HG02885 (cell line): Measurements from ENCODE around the gene SEMA6B.
"Not testable (repeated sequence)": the region's sequence is repeated elsewhere in the genome, so short reads cannot be mapped to it uniquely, and the experiment has no call there.

Experiments used
- ATAC-seq: cut with Tn5 transposase; IDR thresholded peaks from one replicate; pipeline ENCODE4 v1.9.1; 2021; ENCODE audit warnings: mild to moderate bottlenecking; ENCODE audit not compliant: unreplicated experiment, poor library complexity

SEMA6B gene

DNA sequence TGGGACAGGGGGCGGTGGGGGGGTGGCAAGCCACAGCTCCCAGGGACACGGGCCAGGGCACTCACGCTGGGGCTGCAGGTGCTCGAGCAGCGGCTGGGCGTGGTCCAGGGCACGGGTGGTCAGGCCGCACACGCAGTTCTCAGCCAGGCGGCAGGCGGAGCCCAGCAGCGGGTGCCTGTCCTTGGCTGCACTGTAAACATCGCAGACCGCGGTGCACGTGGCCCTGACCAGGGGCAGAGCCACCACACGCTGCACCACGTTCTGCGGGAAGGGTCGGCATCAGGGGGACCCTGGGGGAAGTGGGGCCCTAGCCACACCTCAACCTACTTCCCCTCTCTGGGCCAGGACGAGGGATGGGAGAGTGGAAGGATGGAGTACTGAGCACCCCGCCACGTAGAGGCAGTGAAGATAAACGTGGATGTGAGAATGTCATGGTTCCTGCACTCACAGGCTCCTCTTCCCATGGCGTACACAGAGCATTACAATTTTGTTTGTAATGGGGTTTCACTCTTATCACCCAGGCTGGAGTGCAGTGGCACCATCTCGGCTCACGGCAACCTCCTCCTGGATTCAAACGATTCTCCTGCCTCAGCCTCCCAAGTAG lies 27.8 kb downstream of the SEMA6B start:
- ATAC-seq, result no peak

DNA sequence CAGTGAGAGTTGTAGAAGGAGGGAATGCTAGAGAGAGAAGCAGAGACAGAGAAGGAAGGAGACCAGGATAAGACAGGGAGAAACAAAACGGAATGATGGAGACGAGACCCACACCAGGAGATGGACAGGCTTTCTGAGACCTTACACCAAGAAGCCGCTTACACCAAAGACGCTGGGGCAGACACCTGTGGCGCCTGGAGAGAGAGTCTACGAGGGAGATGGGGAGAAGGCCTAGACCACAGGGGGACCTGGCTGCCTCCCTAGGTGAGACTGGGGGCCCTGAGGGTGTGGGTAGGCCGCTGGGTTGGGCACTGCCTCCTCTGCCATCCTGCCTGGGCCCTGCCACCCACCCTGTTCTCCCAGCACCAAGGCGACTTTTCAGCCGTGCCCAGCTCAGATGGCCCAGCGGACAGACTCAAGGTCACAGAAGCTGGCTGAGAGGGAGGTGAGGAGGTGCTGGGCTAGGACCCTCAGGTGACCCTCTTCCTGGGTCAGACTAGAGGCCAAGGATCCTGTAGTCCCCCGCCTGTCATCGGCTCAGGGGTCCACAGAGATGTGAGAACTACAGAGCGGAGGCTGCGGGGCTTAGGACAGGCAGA lies 29.5 kb downstream of the SEMA6B start:
- no peak for ATAC-seq

DNA sequence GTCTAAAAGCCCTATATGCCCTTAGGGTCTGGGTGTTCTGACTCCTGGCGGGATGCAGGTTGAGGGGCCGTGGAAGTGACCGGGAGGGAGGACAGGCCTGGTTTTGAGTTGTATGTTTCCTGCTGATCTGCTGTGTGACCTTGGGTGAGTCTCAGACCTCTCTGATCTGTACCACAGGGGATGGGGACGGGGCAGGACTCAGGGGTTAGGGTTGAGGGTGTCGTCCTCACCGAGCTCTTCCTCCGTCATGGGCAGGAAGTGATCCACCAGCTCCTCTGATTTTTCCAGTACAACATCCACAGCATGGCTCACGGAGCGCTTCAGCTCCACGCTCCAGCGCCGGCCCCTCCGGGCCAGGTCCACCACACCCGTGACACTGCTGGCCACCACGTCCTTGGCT lies 30.6 kb downstream of the SEMA6B start:
- no peak for ATAC-seq

DNA sequence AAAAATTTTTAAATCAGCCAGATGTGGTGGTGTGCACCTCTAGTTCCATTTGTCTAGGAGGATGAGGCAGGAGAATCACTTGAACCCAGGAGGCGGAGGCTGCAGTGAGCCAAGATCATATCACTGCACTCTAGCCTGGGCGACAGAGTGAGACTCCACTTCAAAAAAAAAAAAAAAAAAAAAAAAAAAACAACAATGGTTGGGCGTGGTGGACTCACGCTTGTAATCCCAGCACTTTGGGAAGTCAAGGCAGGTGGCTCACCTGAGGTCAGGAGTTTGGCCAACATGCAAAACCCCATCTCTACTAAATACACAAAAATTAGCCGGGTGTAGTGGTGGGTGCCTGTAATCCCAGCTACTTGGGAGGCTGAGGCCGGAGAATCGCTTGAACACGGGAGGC lies 32.1 kb downstream of the SEMA6B start:
- ATAC-seq, result not testable (repeated sequence)

DNA sequence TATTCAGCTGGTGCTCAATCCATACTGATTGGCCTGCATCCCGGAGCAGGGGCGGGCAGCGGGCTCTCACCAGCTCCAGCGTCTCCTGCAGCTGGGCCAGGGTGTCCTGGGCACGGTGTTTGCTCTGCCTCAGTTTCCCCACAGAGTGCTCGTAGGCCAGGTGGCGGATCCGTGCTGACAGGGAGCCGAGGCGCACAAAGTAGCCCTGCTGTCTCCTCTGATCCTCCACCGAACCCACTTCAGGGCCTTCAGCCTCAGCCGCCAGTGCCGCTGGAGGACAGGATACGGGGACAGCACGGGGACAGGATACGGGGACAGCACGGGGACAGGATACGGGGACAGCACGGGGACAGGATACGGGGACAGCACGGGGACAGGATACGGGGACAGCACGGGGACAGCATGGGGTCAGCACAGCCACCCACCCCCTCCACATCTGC lies 33.9 kb downstream of the SEMA6B start:
- ATAC-seq, result no peak

DNA sequence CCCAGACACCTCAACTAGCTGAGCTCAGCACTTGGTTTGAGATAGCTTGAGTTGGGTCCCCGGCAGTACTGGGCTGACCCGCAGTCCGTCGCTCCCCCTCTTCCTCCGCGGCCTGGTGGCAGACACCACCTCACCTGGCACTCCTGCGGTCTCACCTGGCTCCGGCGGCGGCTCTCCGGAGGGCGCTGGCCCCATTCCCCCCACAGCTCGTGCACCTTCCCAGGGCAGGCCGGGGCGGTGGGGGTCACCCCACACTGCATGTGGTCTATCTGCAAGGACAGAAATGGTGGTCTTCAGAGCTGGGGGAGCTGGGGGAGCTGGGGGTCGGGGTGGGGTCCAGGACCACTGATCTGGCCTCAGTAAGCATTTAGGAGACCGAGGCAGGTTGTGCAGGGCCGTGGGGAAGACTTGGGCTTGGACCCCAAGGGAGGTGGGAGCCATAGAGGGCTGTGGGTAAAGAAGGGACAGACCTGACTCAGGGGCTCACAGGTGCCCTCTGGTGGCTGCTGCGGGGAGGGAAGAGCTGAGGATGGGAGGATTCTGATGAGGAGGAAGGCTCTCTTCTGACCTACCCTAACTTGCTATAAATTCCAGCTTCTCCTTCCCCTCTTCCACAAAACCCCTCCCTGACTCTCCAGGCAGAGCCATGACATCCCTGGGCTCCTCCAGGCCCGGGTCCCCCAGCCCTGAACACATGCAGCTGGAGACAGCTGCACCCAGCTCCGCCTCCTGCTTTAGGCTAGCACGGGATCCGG lies 34.5 kb downstream of the SEMA6B start:
- no peak for ATAC-seq

DNA sequence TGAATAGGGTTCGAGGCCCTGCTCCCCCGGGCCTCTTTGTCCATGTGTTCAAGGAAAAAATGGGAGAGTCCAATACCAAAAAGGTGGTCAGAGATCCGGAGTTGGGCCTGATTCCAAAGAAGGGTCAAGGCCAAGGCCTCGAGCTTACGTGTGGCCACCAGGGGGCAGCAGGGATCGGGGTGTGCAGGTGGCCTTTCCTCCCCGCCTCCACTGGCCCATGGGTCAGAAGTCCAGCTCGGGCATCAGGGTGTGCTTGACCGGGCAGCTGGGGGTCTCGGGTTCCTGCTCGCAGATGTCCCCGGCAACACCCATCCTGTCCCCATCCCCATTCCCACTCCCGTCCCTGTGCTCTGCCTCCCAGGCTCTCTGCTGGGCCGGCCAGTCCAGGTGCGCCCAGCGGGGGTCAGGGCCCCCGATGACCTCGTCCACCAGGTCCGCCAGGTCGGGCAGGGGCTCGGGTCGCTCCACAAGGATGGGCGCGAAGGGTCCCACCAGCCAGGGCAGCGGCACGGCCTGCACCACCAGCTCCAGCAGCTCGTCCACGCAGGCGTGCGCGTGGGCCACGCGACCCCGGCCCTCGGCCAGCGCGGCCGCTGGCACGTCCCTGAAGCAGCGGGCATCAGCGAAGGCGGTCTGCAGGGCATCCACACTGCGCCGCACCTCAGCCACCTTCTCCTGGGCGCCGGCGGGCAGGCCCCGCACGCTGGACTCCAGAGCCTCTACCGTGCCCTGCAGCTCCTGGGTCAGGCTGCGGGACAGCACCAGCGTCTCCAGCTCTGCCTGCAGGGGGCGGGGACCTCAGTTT lies 36.0 kb downstream of the SEMA6B start:
- ATAC-seq, result no peak

DNA sequence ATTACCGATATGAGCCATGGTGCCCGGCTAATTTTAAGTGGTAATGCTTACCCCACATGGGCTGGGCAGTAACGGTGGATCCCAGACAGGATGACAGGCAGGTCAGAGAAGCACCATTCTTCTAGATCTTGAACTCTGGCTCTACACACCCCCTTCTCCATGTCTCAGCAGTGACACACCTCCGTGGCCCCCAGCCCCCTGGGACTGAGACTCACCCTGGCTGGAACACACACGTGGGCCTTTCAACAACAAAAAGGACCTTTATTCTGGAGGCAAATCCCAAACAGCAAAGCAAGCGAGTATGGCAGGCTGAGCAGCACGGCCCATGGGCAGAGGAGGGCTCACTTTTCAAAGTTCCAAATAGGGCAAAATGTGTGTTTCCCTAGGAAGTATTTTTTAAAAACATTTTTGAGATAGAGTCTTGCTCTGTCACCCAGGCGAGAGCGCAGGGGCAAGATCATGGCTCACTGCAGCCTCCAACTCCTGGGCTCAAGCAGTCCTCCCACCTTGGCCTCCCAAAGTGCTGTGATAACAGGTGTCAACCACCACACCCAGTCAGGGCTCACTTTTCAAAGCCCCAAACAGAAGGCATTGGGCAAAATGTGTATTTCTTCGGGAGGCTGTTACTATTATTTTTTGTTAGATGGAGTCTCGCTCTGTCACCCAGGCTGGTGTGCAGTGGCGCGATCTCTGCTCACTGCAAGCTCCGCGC lies 37.0 kb downstream of the SEMA6B start:
- ATAC-seq, result no peak

DNA sequence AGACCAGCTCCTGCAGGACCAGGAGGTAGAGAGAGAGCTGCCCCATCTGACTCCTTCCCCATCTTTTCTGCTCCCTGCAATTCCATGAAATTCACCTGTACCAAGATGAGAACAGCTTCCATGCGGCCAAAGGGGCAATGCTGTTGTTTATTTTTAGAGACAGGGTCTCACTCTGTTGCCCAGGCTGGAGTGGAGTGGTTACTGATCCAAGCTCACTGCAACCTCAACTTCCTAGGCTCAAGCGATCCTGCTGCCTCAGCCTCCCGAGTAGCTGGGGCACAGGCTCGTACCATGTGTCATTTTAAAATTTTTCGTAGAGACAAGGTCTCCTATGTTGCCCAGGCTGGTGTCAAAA lies 37.6 kb downstream of the SEMA6B start:
- ATAC-seq, result no peak

DNA sequence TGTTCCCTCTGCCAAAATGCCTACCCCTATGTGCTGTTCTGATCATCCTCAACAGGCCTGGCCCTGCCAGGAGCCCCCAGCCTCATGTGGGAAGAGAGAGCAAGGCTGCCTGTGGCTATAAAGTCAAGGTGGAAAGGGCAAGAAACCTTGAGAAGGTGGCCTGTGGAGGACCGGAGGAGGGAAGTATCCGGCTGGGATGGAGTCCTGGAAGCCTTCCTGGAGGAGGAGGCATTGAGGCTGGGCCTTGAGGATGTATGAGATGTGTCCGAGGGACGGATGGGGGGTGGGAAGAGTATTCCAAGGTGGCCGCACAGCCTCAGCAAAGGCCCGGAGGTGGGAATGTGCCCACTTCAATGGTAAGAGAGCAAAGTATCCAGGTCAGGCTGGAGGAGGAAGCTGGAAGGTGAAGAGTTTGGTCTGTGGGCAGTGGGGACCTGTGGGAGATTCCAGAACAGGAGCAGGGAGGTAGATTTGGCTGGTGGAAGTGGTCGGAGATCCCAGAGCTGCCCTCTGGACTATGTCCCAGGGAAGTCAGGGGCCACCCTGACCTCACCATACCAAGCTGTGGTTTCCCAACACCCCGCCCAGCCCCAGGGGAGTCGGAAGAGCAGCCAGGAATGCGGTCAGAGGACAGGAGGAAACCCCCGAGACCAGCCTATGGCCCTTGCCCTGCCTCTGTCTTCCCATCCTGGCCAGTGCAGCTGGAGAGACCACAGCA lies 38.2 kb downstream of the SEMA6B start:
- ATAC-seq, result no peak

DNA sequence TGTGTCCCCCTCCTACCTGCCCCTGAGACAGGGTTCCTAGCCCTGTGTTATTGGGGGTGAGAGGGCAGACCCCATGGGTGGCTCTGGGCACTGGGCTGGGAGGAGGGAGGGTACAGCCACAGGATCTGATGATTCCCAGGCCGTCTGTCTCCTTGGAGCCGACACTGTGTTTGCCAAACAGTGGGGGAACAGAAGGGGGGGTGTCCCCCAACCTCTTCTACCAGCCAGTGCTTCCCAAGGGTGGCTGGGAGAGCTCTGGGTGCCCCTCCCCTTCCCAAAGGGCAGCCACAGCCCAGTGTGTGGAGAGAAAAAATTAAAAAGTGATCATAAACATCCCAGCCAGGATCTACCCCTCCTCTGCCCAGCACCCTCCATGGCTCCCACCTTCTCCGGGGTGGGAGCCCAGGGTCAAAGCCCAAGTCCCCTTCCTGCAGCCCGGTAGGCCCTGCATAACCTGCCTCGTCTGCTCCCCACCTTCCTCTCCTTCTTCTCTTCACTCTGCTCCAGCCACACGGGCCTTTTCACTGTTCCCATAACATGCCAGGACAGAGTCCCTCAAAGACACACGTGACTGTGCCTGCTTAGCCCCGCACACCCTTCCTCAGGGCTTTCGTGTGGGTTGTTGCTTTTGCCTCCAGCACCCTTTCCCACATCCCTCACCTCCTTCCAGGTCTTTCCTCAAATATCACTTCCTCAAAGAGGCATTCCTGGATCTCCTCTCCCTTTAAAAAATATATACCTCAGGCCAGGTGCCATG lies 39.8 kb downstream of the SEMA6B start:
- ATAC-seq, result no peak

DNA sequence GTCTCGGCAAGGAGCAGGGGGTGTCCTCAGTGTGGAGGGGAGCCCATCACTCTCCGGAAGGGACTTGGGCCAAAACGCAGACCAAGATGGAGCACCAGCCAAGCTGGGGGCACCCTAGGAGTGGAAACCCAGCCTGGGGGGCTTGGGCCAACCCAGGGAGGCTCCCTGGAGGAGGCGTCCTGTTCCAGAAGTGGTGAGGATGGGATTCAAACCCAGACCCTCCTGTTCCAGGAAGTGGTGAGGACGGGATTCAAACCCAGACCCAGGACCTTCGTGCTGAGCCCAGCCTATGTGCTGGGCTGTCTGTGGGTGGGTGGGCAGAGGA lies 40.4 kb downstream of the SEMA6B start:
- no peak for ATAC-seq

DNA sequence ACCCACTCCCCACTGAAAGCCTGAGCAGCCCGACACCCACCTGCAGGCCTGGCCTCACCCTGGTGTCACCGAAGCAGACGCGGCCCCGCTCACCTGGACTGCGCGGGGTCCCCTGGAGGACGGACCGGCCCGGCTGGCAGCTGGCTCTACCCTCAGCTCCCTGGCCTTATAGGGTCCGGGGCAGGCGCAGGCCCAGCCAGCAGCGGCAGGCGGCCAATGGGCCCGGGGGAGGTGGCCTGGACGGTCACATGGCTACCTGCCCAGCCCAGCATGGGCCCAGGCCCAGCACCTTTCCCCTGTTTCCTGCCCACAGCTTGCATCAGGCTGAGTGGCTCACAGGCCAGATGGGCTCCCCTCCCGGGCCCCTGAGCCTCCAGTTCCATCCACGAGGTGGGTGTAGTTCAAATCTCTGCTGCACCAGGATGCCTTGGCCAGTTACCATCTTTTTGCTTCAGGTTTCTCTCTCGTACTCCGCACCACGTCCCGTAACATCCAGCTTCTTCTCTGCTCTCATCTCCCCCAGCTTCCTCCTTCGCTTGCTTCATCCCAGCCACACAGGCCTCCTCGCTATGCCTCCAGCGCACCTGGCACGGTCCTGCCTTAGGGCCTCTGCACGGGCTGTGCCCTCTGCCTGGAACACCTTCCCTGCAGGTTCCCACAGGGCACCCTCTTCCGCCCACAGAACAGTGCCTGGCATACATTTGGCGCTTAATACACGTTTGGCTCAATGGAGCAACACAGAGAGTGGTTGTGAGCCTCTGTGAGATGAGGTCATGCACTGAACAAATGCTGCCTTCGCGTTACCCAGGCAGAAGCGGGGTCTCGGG lies 40.9 kb downstream of the SEMA6B start, which contains the start of gene PLIN4:
Gene PLIN4 (minus strand): TSS at position 142 of the 827 bp plus-strand sequence. CDS start 214 bp downstream, outside the sequence.
- no peak for ATAC-seq

DNA sequence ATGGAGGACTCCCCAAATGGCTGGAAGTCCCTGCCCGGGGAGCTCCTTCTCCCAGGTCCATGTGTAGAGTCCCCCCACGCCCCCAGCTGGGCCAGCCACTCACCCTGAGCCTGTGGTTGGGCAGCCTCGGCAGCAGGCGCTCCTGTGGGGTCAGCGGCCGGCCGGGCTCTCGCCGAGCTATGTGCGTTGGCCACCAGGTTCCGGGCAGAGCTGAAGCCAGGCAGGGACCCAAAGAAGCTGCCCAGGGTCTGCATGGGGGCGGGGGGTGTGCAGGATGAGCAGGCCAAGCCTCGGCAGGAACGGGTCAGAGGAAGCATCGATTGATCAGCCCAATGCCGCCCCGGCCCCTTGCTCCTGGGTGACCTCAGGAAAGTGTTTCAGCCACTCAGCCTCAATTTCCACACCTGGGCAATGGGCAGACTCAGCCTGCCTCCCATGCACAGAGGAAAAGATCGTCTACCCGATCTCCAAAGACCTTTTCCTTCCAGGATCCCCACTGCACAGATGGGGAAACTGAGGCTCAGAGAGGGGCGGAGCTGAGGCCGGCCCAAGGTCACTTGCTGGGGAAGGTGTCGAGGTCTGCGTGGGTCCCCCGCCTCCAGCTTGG lies 41.9 kb downstream of the SEMA6B start:
- no peak for ATAC-seq

DNA sequence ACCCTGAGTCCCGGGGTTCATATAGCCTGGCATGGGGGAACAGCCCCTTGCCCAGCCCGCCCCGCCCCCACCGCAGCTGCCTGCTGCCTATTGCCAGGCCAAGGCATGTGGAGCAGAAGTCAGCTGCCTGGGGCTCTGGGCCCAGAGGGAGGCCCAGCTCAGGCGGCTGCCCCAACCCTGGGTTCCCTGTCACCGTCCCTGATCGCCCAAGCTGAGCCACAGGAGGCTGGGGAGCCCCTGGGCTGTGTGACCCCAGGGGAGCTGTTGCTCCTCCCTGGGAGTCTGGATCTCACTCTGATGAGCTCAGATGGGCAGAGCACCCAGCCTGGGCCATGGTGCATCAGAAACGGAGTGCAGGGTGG lies 42.6 kb downstream of the SEMA6B start:
- ATAC-seq, result no peak

DNA sequence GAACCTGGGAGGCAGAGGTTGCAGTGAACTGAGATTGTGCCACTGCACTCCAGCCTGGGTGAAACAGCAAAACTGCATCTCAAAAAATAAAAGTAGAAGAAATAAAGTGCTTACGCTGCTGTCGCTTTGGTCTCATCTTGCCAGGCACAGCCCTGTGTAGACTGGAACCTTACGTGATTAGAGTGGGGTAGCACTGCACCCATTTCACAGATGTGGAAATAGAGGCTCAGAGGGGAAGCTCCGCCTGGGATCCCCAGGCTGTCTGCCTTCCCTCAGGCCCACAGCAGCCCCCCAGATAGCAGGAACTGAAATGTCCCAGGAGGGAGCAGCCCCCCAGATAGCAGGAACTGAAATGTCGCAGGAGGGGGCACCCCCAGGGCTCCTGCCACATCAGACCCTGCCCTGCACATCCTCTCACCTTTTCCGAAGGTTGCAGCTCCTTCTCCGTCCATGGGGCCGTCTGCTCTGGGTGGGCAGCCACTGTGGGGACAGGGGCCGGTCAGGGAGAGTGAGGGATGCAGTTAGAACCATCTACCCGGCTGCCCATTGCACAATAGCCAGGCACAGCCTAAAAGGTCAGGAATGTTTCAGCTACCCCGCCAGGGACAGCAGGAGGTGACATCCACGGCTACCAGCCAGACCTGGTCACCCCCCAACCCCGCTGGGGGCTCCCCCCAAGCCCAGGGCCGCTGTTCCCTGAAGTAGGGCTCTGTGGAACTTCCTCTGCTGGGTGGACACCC lies 43.1 kb downstream of the SEMA6B start:
- no peak for ATAC-seq

DNA sequence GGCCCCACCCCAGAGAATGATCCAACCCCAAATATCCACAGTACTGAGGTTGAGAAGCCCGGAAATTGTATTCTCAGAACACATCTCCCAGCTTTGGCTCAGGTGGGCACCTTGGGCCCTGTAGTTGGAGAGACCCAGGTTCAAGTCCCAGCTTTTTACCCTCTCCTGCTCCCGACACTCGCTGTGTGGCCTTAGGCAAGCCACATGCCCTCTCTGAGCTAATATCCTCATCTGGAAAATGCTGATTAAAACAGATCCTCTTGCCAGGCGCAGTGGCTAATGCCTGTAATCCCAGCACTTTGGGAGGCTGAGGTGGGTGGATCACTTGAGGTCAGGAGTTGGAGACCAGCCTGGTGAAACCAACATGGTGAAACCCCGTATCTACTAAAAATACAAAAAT lies 43.8 kb downstream of the SEMA6B start:
- ATAC-seq, result no peak
